H1 (cell line): ENCODE results near the gene SBF1.

ENCODE experiments used
- CTCF ChIP-seq, 3 experiments: IDR thresholded peaks; 1 replicate in 2 of 3; 2 replicates in 1 of 3; pipeline versions ENCODE4 v1.5.1 to v1.6.1; 2011; ENCODE audit warnings: low read length in 3 of 3, mild to moderate bottlenecking in 3 of 3, inconsistent platforms in 2 of 3, low read depth in 1 of 3, moderate library complexity in 1 of 3; ENCODE audit not compliant: insufficient read depth in 1 of 3; ENCODE audit errors: control extremely low read depth in 1 of 3
- NRF1 ChIP-seq: IDR thresholded peaks from 2 replicates; pipeline ENCODE4 v1.6.1; 2011; ENCODE audit warnings: mild to moderate bottlenecking, low read depth, low read length, improper control_type of control experiment
- POLR2A ChIP-seq, 2 experiments: IDR thresholded peaks; 1 replicate in 1 of 2; 2 replicates in 1 of 2; pipeline ENCODE4 v1.6.1; 2011; ENCODE audit warnings: low read depth in 2 of 2, low read length in 2 of 2, mild to moderate bottlenecking in 2 of 2; ENCODE audit errors: control extremely low read depth in 1 of 2
- RAD21 ChIP-seq, 2 experiments: IDR thresholded peaks in 1 of 2; conservative IDR thresholded peaks in 1 of 2; 2 replicates each; pipeline ENCODE4 v1.6.1; 2011; ENCODE audit warnings: low read depth in 2 of 2, low read length in 2 of 2, improper control_type of control experiment in 1 of 2, inconsistent platforms in 1 of 2, mild to moderate bottlenecking in 1 of 2, moderate library complexity in 1 of 2
- SIN3A ChIP-seq, 2 experiments: IDR thresholded peaks in 1 of 2; conservative IDR thresholded peaks in 1 of 2; 2 replicates each; pipeline ENCODE4 v1.6.1; 2011 to 2012; ENCODE audit warnings: low read length in 2 of 2, improper control_type of control experiment in 1 of 2, low read depth in 1 of 2, mild to moderate bottlenecking in 1 of 2
- SP1 ChIP-seq: IDR thresholded peaks from 2 replicates; pipeline ENCODE4 v1.6.1; 2011; ENCODE audit warnings: low read depth, low read length
- TAF1 ChIP-seq: IDR thresholded peaks from 2 replicates; pipeline ENCODE4 v1.6.1; 2011; ENCODE audit warnings: mild to moderate bottlenecking, low read depth, low read length
- TBP ChIP-seq: IDR thresholded peaks from 2 replicates; pipeline ENCODE4 v1.6.1; 2011; ENCODE audit warnings: low read depth, low read length, improper control_type of control experiment

DNA sequence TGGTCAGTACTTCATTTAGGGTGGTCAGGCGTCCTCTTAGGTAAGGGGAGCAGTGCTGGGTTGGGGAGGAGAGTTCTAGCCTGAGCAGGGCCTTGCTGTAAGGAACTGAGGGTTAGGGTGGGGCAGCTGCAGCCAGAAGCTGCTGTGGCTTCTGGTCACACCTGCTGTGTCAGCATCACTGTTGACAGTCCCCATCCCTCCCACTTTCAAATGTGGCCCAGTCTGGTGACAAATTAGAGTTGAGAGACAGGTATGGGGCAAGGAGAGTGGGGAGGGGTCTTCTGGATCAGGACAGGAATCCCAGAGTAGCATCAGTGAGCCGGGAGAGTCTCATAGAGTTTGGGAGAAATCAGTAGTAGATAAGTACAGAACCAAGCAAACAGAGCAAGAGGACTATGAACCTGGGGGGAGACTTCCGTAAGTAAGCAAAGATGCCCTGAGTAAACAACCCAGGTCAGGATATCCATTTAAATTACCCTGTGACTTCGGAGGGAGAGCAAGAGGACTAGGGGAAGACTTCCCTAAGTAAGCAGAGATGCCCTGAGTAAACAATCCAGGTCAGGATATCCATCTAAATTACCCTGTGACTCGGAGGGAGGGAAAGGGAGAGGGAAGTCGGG lies 78.0 kb downstream of the SBF1 start:
- TF ChIP-seq CTCF (IDR thresholded peaks at IDR 0.05; ENCODE audit: control extremely low read depth in 1 of 3, insufficient read depth in 1 of 3, low read depth in 1 of 3, low read length in 3 of 3) (no peak), SIN3A (conservative IDR thresholded peaks at IDR 0.05 in 1 of 2, IDR thresholded peaks at IDR 0.05 in 1 of 2; ENCODE audit: low read depth in 1 of 2, low read length in 2 of 2) (no peak), POLR2A (IDR thresholded peaks at IDR 0.05; ENCODE audit: control extremely low read depth in 1 of 2, low read depth in 2 of 2, low read length in 2 of 2) (no peak), SP1 (no peak), RAD21 (IDR thresholded peaks at IDR 0.05 in 1 of 2, conservative IDR thresholded peaks at IDR 0.05 in 1 of 2; ENCODE audit: low read depth in 2 of 2, low read length in 2 of 2) (no peak), NRF1 (no peak), TAF1 (no peak), TBP (no peak)
